ENCODE measurements around the gene USP22.

USP22 gene

GRCh38 chr17:21044971-21045370 is 2.2 kb upstream of the USP22 start:
- Histone ChIP-seq H3K79me2 (ENCODE audit: control insufficient read depth, low read length) (peaks cover 28% of the 10 kb centered on the region), H3K27ac (ENCODE audit: low read depth, low read length) (no peak overlapping the region), H3K9me2 (replicated peaks; ENCODE audit: control insufficient read depth, low read length) (no peaks in the 10 kb centered on the region), H3K4me2 (ENCODE audit: low read length) (peak overlapping the region; percentile 98), H3K9me3 (ENCODE audit: control insufficient read depth, insufficient read depth, low read length) (no peaks in the 10 kb centered on the region), H4K20me1 (ENCODE audit: control insufficient read depth, insufficient read depth, low read depth, low read length) (peaks cover 9% of the 10 kb centered on the region; the same call in 1 of the 2 replicates), H3K27me3 (ENCODE audit: control insufficient read depth, low read length) (no peaks in the 10 kb centered on the region), H3K4me1 (ENCODE audit: control insufficient read depth, low read length) (peaks cover 35% of the 10 kb centered on the region), H3F3A (ENCODE audit: control insufficient read depth, insufficient read depth) (peaks cover 14% of the 10 kb centered on the region), H3K4me3 (ENCODE audit: low read length) (no peak overlapping the region), H3K36me3 (ENCODE audit: control insufficient read depth, low read length) (peaks cover 23% of the 10 kb centered on the region)
- TF ChIP-seq EZH2phosphoT487 (IDR thresholded peaks at IDR 0.05; ENCODE audit: borderline replicate concordance, low read length), result no peak
- TF ChIP-seq, protein P1, sequence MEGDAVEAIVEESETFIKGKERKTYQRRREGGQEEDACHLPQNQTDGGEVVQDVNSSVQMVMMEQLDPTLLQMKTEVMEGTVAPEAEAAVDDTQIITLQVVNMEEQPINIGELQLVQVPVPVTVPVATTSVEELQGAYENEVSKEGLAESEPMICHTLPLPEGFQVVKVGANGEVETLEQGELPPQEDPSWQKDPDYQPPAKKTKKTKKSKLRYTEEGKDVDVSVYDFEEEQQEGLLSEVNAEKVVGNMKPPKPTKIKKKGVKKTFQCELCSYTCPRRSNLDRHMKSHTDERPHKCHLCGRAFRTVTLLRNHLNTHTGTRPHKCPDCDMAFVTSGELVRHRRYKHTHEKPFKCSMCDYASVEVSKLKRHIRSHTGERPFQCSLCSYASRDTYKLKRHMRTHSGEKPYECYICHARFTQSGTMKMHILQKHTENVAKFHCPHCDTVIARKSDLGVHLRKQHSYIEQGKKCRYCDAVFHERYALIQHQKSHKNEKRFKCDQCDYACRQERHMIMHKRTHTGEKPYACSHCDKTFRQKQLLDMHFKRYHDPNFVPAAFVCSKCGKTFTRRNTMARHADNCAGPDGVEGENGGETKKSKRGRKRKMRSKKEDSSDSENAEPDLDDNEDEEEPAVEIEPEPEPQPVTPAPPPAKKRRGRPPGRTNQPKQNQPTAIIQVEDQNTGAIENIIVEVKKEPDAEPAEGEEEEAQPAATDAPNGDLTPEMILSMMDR (IDR thresholded peaks at IDR 0.05; ENCODE audit: low read depth, low read length, poor library complexity, severe bottlenecking), result no peak

- no peaks in the 10 kb centered on the region for H3K9me2 ChIP-seq (replicated peaks; ENCODE audit: control insufficient read depth, low read length)
- peaks cover 20% of the 10 kb centered on the region for H4K20me1 ChIP-seq (ENCODE audit: control insufficient read depth, insufficient read depth, low read depth, low read length)
- H3K4me1 ChIP-seq (ENCODE audit: control insufficient read depth, low read length), result peaks cover 34% of the 10 kb centered on the region
- no peaks in the 10 kb centered on the region for H3K27me3 ChIP-seq (ENCODE audit: control insufficient read depth, low read length)
- H3K9me3 ChIP-seq (ENCODE audit: control insufficient read depth, insufficient read depth, low read length), result no peaks in the 10 kb centered on the region
- TF ChIP-seq EZH2phosphoT487 (IDR thresholded peaks at IDR 0.05; ENCODE audit: borderline replicate concordance, low read length), result no peak
- TF ChIP-seq, protein P1 (IDR thresholded peaks at IDR 0.05; ENCODE audit: low read depth, low read length, poor library complexity, severe bottlenecking), result peak; percentile 85
- H3K4me2 ChIP-seq (ENCODE audit: low read length), result peak overlapping the region; percentile 98
- H3K36me3 ChIP-seq (ENCODE audit: control insufficient read depth, low read length), result peaks cover 37% of the 10 kb centered on the region
- H3K27ac ChIP-seq (ENCODE audit: low read depth, low read length), result peak overlapping the region; percentile 93
- H3F3A ChIP-seq (ENCODE audit: control insufficient read depth, insufficient read depth), result peaks cover 12% of the 10 kb centered on the region
- H3K79me2 ChIP-seq (ENCODE audit: control insufficient read depth, low read length), result peaks cover 42% of the 10 kb centered on the region
- H3K4me3 ChIP-seq (ENCODE audit: low read length), result peak overlapping the region; percentile 79
Observed at GRCh38 chr17:21043296-21044232, 753 bp upstream of the USP22 start.

- TF ChIP-seq, protein P1 (IDR thresholded peaks at IDR 0.05; ENCODE audit: low read depth, low read length, poor library complexity, severe bottlenecking), result no peak
- TF ChIP-seq EZH2phosphoT487 (IDR thresholded peaks at IDR 0.05; ENCODE audit: borderline replicate concordance, low read length), result no peak
- H3K4me3 ChIP-seq (ENCODE audit: low read length), result peak overlapping the region; percentile 77
- peaks cover 19% of the 10 kb centered on the region for H3F3A ChIP-seq (ENCODE audit: control insufficient read depth, insufficient read depth)
- H4K20me1 ChIP-seq (ENCODE audit: control insufficient read depth, insufficient read depth, low read depth, low read length), result peaks cover 30% of the 10 kb centered on the region
- H3K4me1 ChIP-seq (ENCODE audit: control insufficient read depth, low read length), result peaks cover 50% of the 10 kb centered on the region
- no peaks in the 10 kb centered on the region for H3K27me3 ChIP-seq (ENCODE audit: control insufficient read depth, low read length)
- peaks cover 59% of the 10 kb centered on the region for H3K79me2 ChIP-seq (ENCODE audit: control insufficient read depth, low read length)
- peak overlapping the region; percentile 77 for H3K4me2 ChIP-seq (ENCODE audit: low read length)
- H3K9me3 ChIP-seq (ENCODE audit: control insufficient read depth, insufficient read depth, low read length), result no peaks in the 10 kb centered on the region
- peaks cover 52% of the 10 kb centered on the region for H3K36me3 ChIP-seq (ENCODE audit: control insufficient read depth, low read length)
- H3K27ac ChIP-seq (ENCODE audit: low read depth, low read length), result peak overlapping the region; percentile 95
- H3K9me2 ChIP-seq (replicated peaks; ENCODE audit: control insufficient read depth, low read length), result no peaks in the 10 kb centered on the region
Observed at GRCh38 chr17:21041741-21042457, 912 bp downstream of the USP22 start.

Data from DOHH2 (cell line).